SK-N-SH treated with all-trans-retinoic acid at 6 μM for 48 hours (cell line): ENCODE results near the gene FAM174B.

ENCODE experiments used
- ATAC-seq: fragments of 200-7000 bp; cut with Tn5 transposase; 3 replicates; pipeline ENCODE4 v1.9.1; 2020; ENCODE audit warnings: mild to moderate bottlenecking, moderate library complexity
- ARNTL ChIP-seq: fragments of 450-650 bp; formaldehyde crosslinking; IDR thresholded peaks from 2 replicates; pipeline ENCODE4 v1.5.0; 2020; ENCODE audit warnings: low read depth, mild to moderate bottlenecking, moderate library complexity, borderline replicate concordance
- BACH2 ChIP-seq: fragments of 250-450 bp; sonication (Bioruptor Pico); IDR thresholded peaks from 2 replicates; pipeline ENCODE4 v1.9.0; 2021; ENCODE audit warnings: mild to moderate bottlenecking, borderline replicate concordance
- CREB5 ChIP-seq: fragments of 250-450 bp; sonication (Bioruptor Pico); IDR thresholded peaks from 2 replicates; pipeline ENCODE4 v1.5.1; 2020; ENCODE audit warnings: low read depth, mild to moderate bottlenecking, moderate library complexity
- CSDC2 ChIP-seq: fragments of 250-450 bp; sonication (Bioruptor Pico); IDR thresholded peaks from 2 replicates; pipeline ENCODE4 v1.5.0; 2020; ENCODE audit warnings: mild to moderate bottlenecking, moderate library complexity
- ESRRG ChIP-seq: fragments of 250-450 bp; sonication (Bioruptor Pico); IDR thresholded peaks from 2 replicates; pipeline ENCODE4 v1.6.1; 2021; ENCODE audit warnings: mild to moderate bottlenecking
- GLIS3 ChIP-seq: fragments of 250-450 bp; sonication (Bioruptor Pico); IDR thresholded peaks from 2 replicates; pipeline ENCODE4 v1.5.0; 2020; ENCODE audit warnings: mild to moderate bottlenecking, moderate library complexity
- ISL1 ChIP-seq: fragments of 250-450 bp; sonication (Bioruptor Pico); IDR thresholded peaks from 2 replicates; pipeline ENCODE4 v2.1.2; 2022; ENCODE audit warnings: mild to moderate bottlenecking, moderate library complexity
- OSR1 ChIP-seq: fragments of 250-450 bp; sonication (Bioruptor Pico); IDR thresholded peaks from 2 replicates; pipeline ENCODE4 v1.8.0; 2022; ENCODE audit warnings: moderate library complexity, mild to moderate bottlenecking, inconsistent platforms
- PATZ1 ChIP-seq: fragments of 250-450 bp; sonication (Bioruptor Pico); IDR thresholded peaks from 2 replicates; pipeline ENCODE4 v1.8.0; 2020; ENCODE audit warnings: mild to moderate bottlenecking, moderate library complexity, borderline replicate concordance
- POU6F1 ChIP-seq: fragments of 250-450 bp; sonication (Bioruptor Pico); IDR thresholded peaks from 2 replicates; pipeline ENCODE4 v1.8.0; 2021; ENCODE audit warnings: low read depth, mild to moderate bottlenecking, moderate library complexity, borderline replicate concordance
- PPARA ChIP-seq: fragments of 250-450 bp; sonication (Bioruptor Pico); IDR thresholded peaks from 2 replicates; pipeline ENCODE4 v1.5.0; 2020; ENCODE audit warnings: mild to moderate bottlenecking, borderline replicate concordance
- RARB ChIP-seq: fragments of 250-450 bp; sonication (Bioruptor Pico); IDR thresholded peaks from 2 replicates; pipeline ENCODE4 v1.8.0; 2021; ENCODE audit warnings: mild to moderate bottlenecking, moderate library complexity
- SNAI2 ChIP-seq: fragments of 250-450 bp; sonication (Bioruptor Pico); IDR thresholded peaks from 2 replicates; pipeline ENCODE4 v1.5.0; 2020; ENCODE audit warnings: mild to moderate bottlenecking, moderate library complexity
- TCF4 ChIP-seq: fragments of 250-450 bp; sonication (Bioruptor Pico); IDR thresholded peaks from 2 replicates; pipeline ENCODE4 v1.8.0; 2021; ENCODE audit warnings: mild to moderate bottlenecking, moderate library complexity, borderline replicate concordance
- TSHZ2 ChIP-seq: fragments of 250-450 bp; sonication (Bioruptor Pico); IDR thresholded peaks from 2 replicates; pipeline ENCODE4 v1.5.0; 2020; ENCODE audit warnings: mild to moderate bottlenecking, moderate library complexity
- ZC3H10 ChIP-seq: fragments of 250-450 bp; sonication (Bioruptor Pico); IDR thresholded peaks from 2 replicates; pipeline ENCODE4 v1.5.1; 2021; ENCODE audit warnings: mild to moderate bottlenecking, moderate library complexity
- ZFP3 ChIP-seq: fragments of 250-450 bp; sonication (Bioruptor Pico); IDR thresholded peaks from 2 replicates; pipeline ENCODE4 v1.5.0; 2020; ENCODE audit warnings: mild to moderate bottlenecking, moderate library complexity
- ZFP30 ChIP-seq: fragments of 450-650 bp; formaldehyde crosslinking; IDR thresholded peaks from 2 replicates; pipeline ENCODE4 v1.5.0; 2022; ENCODE audit warnings: mild to moderate bottlenecking, moderate library complexity
- ZNF70 ChIP-seq: fragments of 450-650 bp; formaldehyde crosslinking; IDR thresholded peaks from 2 replicates; pipeline ENCODE4 v1.5.0; 2020; ENCODE audit warnings: mild to moderate bottlenecking, moderate library complexity
- ZNF8 ChIP-seq: fragments of 450-650 bp; formaldehyde crosslinking; IDR thresholded peaks from 2 replicates; pipeline ENCODE4 v1.5.0; 2020; ENCODE audit warnings: mild to moderate bottlenecking, moderate library complexity
- TF ChIP-seq, protein P1 (sequence below): fragments of 250-450 bp; sonication (Bioruptor Pico); IDR thresholded peaks from 2 replicates; pipeline ENCODE4 v1.5.1; 2021; ENCODE audit warnings: mild to moderate bottlenecking, moderate library complexity

The FAM174B gene

DNA sequence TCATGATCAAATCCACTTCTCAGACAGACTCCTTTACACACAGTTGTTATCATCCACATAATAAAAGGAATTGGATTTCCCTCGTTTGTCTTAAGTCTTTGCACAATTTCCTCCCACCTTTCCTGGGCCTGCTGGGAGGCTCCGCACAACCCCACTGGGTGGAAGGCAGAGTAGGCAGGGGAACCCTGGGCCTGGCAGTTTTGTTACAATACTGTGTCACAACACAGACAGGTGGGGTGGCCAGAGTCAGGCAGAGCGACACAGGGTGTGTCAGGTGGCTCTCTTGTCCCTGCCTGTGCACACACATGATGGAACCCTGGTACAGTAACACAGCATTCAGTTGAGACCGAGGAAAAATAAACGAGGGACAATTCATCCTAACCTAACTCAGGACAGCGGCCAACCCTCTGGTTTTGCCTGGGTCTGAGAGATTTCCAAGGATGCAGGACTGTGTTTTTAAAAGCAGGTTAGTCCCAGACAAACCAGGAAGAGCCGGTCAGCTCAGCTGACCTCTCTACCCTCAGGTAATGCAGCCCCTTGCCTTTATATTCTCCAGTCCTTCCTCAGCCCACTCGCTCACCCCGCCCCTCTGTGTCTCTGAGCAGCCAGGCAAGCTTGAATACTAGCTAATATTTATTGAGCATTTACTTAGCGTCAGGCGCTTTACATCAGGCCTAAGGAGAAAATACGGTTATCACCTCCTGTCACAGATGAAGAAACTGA, 8.8 kb upstream of the FAM174B start:
- ATAC-seq: no peak
- TF ChIP-seq GLIS3 (CRISPR knock-in tag): no peak
- no peak for TF ChIP-seq RARB (CRISPR knock-in tag)
- TF ChIP-seq CREB5 (CRISPR knock-in tag): no peak
- TF ChIP-seq ZFP3 (CRISPR knock-in tag): no peak
- TF ChIP-seq OSR1 (CRISPR knock-in tag): no peak
- no peak for TF ChIP-seq ESRRG
- TF ChIP-seq ZNF70 (CRISPR knock-in tag): no peak
- TF ChIP-seq BACH2: no peak
- no peak for TF ChIP-seq ZNF8 (CRISPR knock-in tag)
- TF ChIP-seq PPARA (CRISPR knock-in tag): no peak
- no peak for TF ChIP-seq ARNTL
- TF ChIP-seq, protein P1, sequence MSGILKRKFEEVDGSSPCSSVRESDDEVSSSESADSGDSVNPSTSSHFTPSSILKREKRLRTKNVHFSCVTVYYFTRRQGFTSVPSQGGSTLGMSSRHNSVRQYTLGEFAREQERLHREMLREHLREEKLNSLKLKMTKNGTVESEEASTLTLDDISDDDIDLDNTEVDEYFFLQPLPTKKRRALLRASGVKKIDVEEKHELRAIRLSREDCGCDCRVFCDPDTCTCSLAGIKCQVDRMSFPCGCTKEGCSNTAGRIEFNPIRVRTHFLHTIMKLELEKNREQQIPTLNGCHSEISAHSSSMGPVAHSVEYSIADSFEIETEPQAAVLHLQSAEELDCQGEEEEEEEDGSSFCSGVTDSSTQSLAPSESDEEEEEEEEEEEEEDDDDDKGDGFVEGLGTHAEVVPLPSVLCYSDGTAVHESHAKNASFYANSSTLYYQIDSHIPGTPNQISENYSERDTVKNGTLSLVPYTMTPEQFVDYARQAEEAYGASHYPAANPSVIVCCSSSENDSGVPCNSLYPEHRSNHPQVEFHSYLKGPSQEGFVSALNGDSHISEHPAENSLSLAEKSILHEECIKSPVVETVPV: no peak
- no peak for TF ChIP-seq PATZ1 (CRISPR knock-in tag)
- TF ChIP-seq ISL1: no peak
- no peak for TF ChIP-seq ZFP30
- no peak for TF ChIP-seq ZC3H10 (CRISPR knock-in tag)
- TF ChIP-seq TCF4 (CRISPR knock-in tag): no peak

GRCh38 chr15:92663250-92663951, 7.8 kb upstream of the FAM174B start:
- TF ChIP-seq ZC3H10 (CRISPR knock-in tag) (no peak), TCF4 (CRISPR knock-in tag) (no peak), POU6F1 (CRISPR knock-in tag) (no peak), CSDC2 (CRISPR knock-in tag) (no peak), TSHZ2 (CRISPR knock-in tag) (no peak), ZFP30 (no peak), OSR1 (CRISPR knock-in tag) (no peak), ZNF8 (CRISPR knock-in tag) (no peak), PATZ1 (CRISPR knock-in tag) (no peak), BACH2 (no peak), ZNF70 (CRISPR knock-in tag) (no peak), SNAI2 (CRISPR knock-in tag) (no peak)
- ATAC-seq: no peak
